K562 (cell line): Measurements from ENCODE around the gene TDRD9.

Experiments
- BMI1 ChIP-seq: fragments of 150-350 bp; IDR thresholded peaks from 2 replicates; pipeline ENCODE4 v1.6.1; 2014; ENCODE audit warnings: low read length
- FOXA1 ChIP-seq: fragments of 450-650 bp; IDR thresholded peaks from 2 replicates; pipeline ENCODE4 v1.6.1; 2016; ENCODE audit warnings: mild to moderate bottlenecking, borderline replicate concordance
- HMG20A ChIP-seq: fragments of 450-650 bp; formaldehyde crosslinking; conservative IDR thresholded peaks from 2 replicates; pipeline ENCODE4 v1.4.0; 2020; ENCODE audit warnings: mild to moderate bottlenecking, mixed read lengths
- MBD1 ChIP-seq: fragments of 250-450 bp; sonication (Bioruptor Pico); IDR thresholded peaks from 2 replicates; pipeline ENCODE4 v1.8.0; 2022; ENCODE audit warnings: inconsistent platforms

GRCh38 chr14:103943673-103944072, 15.4 kb downstream of the TDRD9 start:
- TF ChIP-seq HMG20A (CRISPR knock-in tag) (no peak), BMI1 (no peak), FOXA1 (no peak), MBD1 (CRISPR knock-in tag) (no peak)
